Stomach (tissue), 4 donors: ENCODE measurements around the gene ATG10.

Experiments
- CTCF ChIP-seq, 7 experiments: fragments of 450-650 bp in 4 of 7; fragments of 200-600 bp in 3 of 7; sonication (generic) in 3 of 7; IDR thresholded peaks; one replicate each; pipeline ENCODE4 v1.5.1; 2016 to 2019; ENCODE audit warnings: antibody characterized with exemption in 7 of 7, control low read depth in 2 of 7, mild to moderate bottlenecking in 1 of 7
- POLR2A ChIP-seq, 4 donors: fragments of 450-650 bp; IDR thresholded peaks; one replicate each; pipeline ENCODE4 v1.6.1; 2016; ENCODE audit warnings: antibody characterized with exemption in 4 of 4, control low read depth in 2 of 4, mild to moderate bottlenecking in 1 of 4, moderate library complexity in 1 of 4
- POLR2AphosphoS5 ChIP-seq, 3 donors: sonication (generic); formaldehyde crosslinking; IDR thresholded peaks; one replicate each; pipeline ENCODE4 v1.6.1; 2016; ENCODE audit warnings: antibody characterized with exemption in 3 of 3

DNA sequence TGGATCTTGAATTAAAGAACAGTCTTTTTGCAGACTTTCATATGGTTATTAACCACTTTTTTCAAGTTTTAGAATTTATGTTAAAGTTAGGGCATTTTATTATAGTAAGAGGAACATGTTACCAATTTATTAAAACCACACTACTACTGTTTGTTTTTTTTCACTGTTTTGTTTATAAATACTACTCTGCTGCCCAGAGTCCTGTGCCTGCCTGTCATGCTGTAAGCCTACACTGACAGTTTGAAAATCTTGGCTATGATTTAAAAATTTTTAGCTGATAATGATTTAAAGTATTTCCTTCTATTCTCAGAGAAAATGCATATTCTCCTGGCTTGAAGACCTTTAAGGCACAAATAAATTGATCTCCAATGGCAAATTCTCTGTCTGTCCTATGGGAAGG is 177.6 kb downstream of the ATG10 start:
- TF ChIP-seq POLR2AphosphoS5 (IDR thresholded peaks at IDR 0.05) = no peak
- no peak for TF ChIP-seq CTCF (IDR thresholded peaks at IDR 0.05)
- TF ChIP-seq POLR2A (IDR thresholded peaks at IDR 0.05) = no peak
